ENCODE data around the gene SLC5A10.

GRCh38 chr17:19013226-19013625, 61.3 kb downstream of the SLC5A10 start:
- TF ChIP-seq POLR2A (IDR thresholded peaks at IDR 0.05): no peak
- TF ChIP-seq, protein P1, sequence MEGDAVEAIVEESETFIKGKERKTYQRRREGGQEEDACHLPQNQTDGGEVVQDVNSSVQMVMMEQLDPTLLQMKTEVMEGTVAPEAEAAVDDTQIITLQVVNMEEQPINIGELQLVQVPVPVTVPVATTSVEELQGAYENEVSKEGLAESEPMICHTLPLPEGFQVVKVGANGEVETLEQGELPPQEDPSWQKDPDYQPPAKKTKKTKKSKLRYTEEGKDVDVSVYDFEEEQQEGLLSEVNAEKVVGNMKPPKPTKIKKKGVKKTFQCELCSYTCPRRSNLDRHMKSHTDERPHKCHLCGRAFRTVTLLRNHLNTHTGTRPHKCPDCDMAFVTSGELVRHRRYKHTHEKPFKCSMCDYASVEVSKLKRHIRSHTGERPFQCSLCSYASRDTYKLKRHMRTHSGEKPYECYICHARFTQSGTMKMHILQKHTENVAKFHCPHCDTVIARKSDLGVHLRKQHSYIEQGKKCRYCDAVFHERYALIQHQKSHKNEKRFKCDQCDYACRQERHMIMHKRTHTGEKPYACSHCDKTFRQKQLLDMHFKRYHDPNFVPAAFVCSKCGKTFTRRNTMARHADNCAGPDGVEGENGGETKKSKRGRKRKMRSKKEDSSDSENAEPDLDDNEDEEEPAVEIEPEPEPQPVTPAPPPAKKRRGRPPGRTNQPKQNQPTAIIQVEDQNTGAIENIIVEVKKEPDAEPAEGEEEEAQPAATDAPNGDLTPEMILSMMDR (IDR thresholded peaks at IDR 0.05): no peak
